ENCODE data around the gene EIF5A. TPM values are rescaled to one million over a fixed set of nuclear protein-coding genes. Genes with fewer than 3 reads are reported as not detected.

Gene EIF5A
- total and polyA plus RNA-seq, 4 donors = 179 to 506 (median 302) TPM

GRCh38 chr17:7352503-7352889 lies 45.1 kb downstream of the EIF5A start:
- WGBS = 33% methylated on average over 10 of the region's 10 CpGs
- Histone ChIP-seq H3K9me3 (ENCODE audit: control insufficient read depth in 4 of 4, low read length in 3 of 4) (no peaks in the 10 kb centered on the region), H3K27ac (ENCODE audit: low read depth in 1 of 2, low read length in 2 of 2) (peak overlapping the region; percentile 99), H3K4me3 (ENCODE audit: low read depth in 1 of 3, low read length in 3 of 3) (peak overlapping the region; percentile 73 to 80 (median 76)), H3K9ac (ENCODE audit: low read depth in 1 of 2, low read length in 2 of 2) (peak overlapping the region; percentile 5 to 48), H3K4me1 (ENCODE audit: control insufficient read depth in 4 of 4, insufficient read depth in 4 of 4, low read length in 3 of 4) (peaks cover 5 to 32% (median 16%) of the 10 kb centered on the region in 4 donors), H3K36me3 (ENCODE audit: control insufficient read depth in 4 of 4, insufficient read depth in 3 of 4, low read depth in 1 of 4, low read length in 3 of 4) (no peaks in the 10 kb centered on the region), H3K27me3 (ENCODE audit: control insufficient read depth in 4 of 4, insufficient read depth in 4 of 4, low read length in 3 of 4) (no peaks in the 10 kb centered on the region)
- TF ChIP-seq SP1 (IDR thresholded peaks at IDR 0.05) = no peak
- peak; percentile 27 for TF ChIP-seq CTCF (IDR thresholded peaks at IDR 0.05; ENCODE audit: low read depth, low read length, missing input control)
- DNase-seq (ENCODE audit: low spot score) = no peak

GRCh38 chr17:7352910-7353635 lies 45.6 kb downstream of the EIF5A start:
- 95% methylated on average over 37 of the region's 37 CpGs for WGBS
- TF ChIP-seq, protein P1, sequence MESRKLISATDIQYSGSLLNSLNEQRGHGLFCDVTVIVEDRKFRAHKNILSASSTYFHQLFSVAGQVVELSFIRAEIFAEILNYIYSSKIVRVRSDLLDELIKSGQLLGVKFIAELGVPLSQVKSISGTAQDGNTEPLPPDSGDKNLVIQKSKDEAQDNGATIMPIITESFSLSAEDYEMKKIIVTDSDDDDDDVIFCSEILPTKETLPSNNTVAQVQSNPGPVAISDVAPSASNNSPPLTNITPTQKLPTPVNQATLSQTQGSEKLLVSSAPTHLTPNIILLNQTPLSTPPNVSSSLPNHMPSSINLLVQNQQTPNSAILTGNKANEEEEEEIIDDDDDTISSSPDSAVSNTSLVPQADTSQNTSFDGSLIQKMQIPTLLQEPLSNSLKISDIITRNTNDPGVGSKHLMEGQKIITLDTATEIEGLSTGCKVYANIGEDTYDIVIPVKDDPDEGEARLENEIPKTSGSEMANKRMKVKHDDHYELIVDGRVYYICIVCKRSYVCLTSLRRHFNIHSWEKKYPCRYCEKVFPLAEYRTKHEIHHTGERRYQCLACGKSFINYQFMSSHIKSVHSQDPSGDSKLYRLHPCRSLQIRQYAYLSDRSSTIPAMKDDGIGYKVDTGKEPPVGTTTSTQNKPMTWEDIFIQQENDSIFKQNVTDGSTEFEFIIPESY (IDR thresholded peaks at IDR 0.05) = no peak
- no peak for TF ChIP-seq FOXA2 (IDR thresholded peaks at IDR 0.05)
- no peak for TF ChIP-seq HNF4G (IDR thresholded peaks at IDR 0.05)
- no peaks in the 10 kb centered on the region for H3K27me3 ChIP-seq (ENCODE audit: control insufficient read depth in 4 of 4, insufficient read depth in 4 of 4, low read length in 3 of 4)
- no peak for DNase-seq (ENCODE audit: low spot score)
- peak overlapping the region in 1 of 2 donors; percentile 48 for H3K9ac ChIP-seq (ENCODE audit: low read depth in 1 of 2, low read length in 2 of 2)
- no peaks in the 10 kb centered on the region for H3K9me3 ChIP-seq (ENCODE audit: control insufficient read depth in 4 of 4, low read length in 3 of 4)
- H3K36me3 ChIP-seq (ENCODE audit: control insufficient read depth in 4 of 4, insufficient read depth in 3 of 4, low read depth in 1 of 4, low read length in 3 of 4) = no peaks in the 10 kb centered on the region
- H3K27ac ChIP-seq (ENCODE audit: low read depth in 1 of 2, low read length in 2 of 2) = no peak overlapping the region
- no peak overlapping the region for H3K4me3 ChIP-seq (ENCODE audit: low read depth in 1 of 3, low read length in 3 of 3)
- H3K4me1 ChIP-seq (ENCODE audit: control insufficient read depth in 4 of 4, insufficient read depth in 4 of 4, low read length in 3 of 4) = peaks cover 5 to 32% (median 16%) of the 10 kb centered on the region in 4 donors

DNA sequence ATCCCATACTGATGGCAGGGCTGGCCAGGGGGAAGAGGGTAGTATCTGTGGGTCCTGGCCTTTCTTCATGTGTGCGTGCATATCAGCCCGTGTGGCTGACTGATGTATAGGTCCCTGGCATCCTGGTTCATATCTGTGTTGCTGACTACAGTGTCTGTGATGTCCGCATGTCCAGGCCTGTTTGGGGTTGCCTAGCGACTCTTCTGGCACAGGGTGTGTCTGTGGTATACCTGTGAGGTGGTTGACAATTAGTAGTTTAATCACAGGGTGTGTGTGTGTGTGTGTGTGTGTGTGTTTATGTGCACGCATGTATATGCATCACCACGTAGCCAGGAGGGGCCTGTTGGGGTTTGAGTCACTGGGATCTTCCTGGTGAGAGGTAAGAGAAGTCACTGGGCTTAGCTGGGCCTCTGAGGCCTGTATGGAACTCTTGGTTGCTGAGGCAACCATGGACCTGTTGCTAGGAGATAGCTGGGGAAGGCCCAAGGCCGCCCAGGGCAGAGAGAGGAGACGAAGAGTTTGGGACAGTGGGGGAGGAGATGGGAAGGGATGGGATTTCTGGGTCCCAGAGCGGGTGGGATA lies 46.9 kb downstream of the EIF5A start:
- Histone ChIP-seq H3K4me1 (ENCODE audit: control insufficient read depth in 4 of 4, insufficient read depth in 4 of 4, low read length in 3 of 4) (peaks cover 4 to 32% (median 15%) of the 10 kb centered on the region in 4 donors), H3K27ac (ENCODE audit: low read depth in 1 of 2, low read length in 2 of 2) (no peak overlapping the region), H3K27me3 (ENCODE audit: control insufficient read depth in 4 of 4, insufficient read depth in 4 of 4, low read length in 3 of 4) (no peaks in the 10 kb centered on the region), H3K9ac (ENCODE audit: low read depth in 1 of 2, low read length in 2 of 2) (no peak overlapping the region), H3K9me3 (ENCODE audit: control insufficient read depth in 4 of 4, low read length in 3 of 4) (no peaks in the 10 kb centered on the region), H3K4me3 (ENCODE audit: low read depth in 1 of 3, low read length in 3 of 3) (no peak overlapping the region), H3K36me3 (ENCODE audit: control insufficient read depth in 4 of 4, insufficient read depth in 3 of 4, low read depth in 1 of 4, low read length in 3 of 4) (no peaks in the 10 kb centered on the region)
- DNase-seq (ENCODE audit: low spot score) = no peak
- no peak for TF ChIP-seq EGR1 (IDR thresholded peaks at IDR 0.05; ENCODE audit: low read depth in 2 of 2)
- WGBS = 88% methylated on average over 9 of the region's 9 CpGs

DNA sequence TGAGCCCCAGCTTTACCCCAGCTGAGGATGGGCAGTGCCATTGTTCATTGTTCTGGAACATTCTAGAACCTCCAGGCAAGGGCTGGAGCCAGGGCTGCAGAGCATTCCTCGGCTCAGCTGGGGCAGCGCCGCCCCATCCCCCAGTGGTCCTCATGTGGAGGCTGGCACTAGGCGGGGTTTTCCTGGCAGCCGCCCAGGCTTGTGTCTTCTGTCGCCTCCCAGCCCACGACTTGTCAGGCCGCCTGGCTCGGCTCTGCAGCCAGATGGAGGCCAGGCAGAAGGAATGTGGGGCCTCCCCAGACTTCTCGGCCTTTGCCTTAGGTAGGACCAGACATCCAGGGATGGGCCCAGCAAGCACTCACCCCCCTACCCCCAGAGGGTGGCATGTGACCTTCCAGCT lies 47.6 kb downstream of the EIF5A start, which contains the start of gene TMEM95:
TMEM95 (plus strand) TSS at position 104 of the 400 bp plus-strand sequence; CDS start at position 153, 49 bp downstream.
- H3K36me3 ChIP-seq (ENCODE audit: control insufficient read depth in 4 of 4, insufficient read depth in 3 of 4, low read depth in 1 of 4, low read length in 3 of 4) = no peaks in the 10 kb centered on the region
- H3K9ac ChIP-seq (ENCODE audit: low read depth in 1 of 2, low read length in 2 of 2) = no peak within 1 kb of the TSS
- WGBS = 81% methylated on average over 10 of the region's 10 CpGs
- H3K27ac ChIP-seq (ENCODE audit: low read depth in 1 of 2, low read length in 2 of 2) = no peak within 1 kb of the TSS
- H3K9me3 ChIP-seq (ENCODE audit: control insufficient read depth in 4 of 4, low read length in 3 of 4) = no peaks in the 10 kb centered on the region
- no peak within 1 kb of the TSS for H3K4me3 ChIP-seq (ENCODE audit: low read depth in 1 of 3, low read length in 3 of 3)
- H3K4me1 ChIP-seq (ENCODE audit: control insufficient read depth in 4 of 4, insufficient read depth in 4 of 4, low read length in 3 of 4) = peaks cover 4 to 27% (median 11%) of the 10 kb centered on the region in 4 donors
- no peak for DNase-seq (ENCODE audit: low spot score)
- H3K27me3 ChIP-seq (ENCODE audit: control insufficient read depth in 4 of 4, insufficient read depth in 4 of 4, low read length in 3 of 4) = no peaks in the 10 kb centered on the region
- TF ChIP-seq HNF4G (IDR thresholded peaks at IDR 0.05) (no peak), EGR1 (IDR thresholded peaks at IDR 0.05; ENCODE audit: low read depth in 2 of 2) (no peak), TAF1 (conservative IDR thresholded peaks at IDR 0.05) (no peak), RAD21 (IDR thresholded peaks at IDR 0.05) (no peak), REST (IDR thresholded peaks at IDR 0.05) (no peak), YY1 (IDR thresholded peaks at IDR 0.05) (no peak), FOXA2 (IDR thresholded peaks at IDR 0.05) (no peak)
- TF ChIP-seq, protein P1 (IDR thresholded peaks at IDR 0.05) = no peak
